ENCODE data around the gene CA9.

CA9 gene

DNA sequence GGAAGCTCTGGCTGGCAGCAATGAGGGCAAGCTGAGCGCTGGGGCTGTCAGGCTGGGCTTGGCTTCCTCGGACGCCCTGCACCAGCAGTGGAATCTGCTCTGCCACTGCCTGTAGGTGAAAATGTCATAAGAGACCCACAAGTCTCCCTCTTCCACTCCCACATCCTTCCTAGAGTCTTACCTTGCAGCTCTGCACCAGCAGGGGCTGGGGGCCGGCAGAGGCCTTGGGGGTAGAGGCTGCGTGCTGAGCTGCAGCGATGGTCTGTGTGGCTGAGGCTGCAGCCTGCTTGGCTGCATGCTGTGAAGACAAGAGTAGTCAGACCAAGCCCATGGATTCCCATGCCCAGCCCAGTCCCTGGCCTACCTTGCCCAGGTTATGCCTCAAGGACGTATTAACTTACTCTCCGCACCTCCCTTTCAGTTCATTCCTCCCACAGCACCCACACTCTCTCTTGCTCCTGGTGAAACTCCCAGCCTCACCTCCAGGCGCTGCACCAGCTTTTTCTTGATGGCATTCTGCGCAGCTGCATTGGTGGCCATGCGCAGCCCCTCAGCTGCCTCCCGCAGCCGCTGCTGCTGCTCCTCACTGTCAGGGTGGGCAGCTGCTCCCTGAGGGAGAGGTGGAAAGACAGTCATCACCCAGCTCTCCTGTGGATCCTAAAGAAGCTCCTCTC, 41.0 kb downstream of the CA9 start:
- Histone ChIP-seq H3K27me3 (ENCODE audit: low read length) (no peaks in the 10 kb centered on the region), H3K79me2 (ENCODE audit: insufficient read depth, low read length) (no peaks in the 10 kb centered on the region), H4K20me1 (ENCODE audit: low read depth, low read length) (no peaks in the 10 kb centered on the region), H3K9me3 (ENCODE audit: insufficient read depth, low read length) (no peaks in the 10 kb centered on the region), H2AFZ (ENCODE audit: low read depth, low read length, severe bottlenecking) (no peak overlapping the region), H3K9me2 (replicated peaks; ENCODE audit: insufficient read depth, low read length) (no peaks in the 10 kb centered on the region), H3K36me3 (ENCODE audit: low read length) (peaks cover 13% of the 10 kb centered on the region; the same call in 1 of the 2 replicates), H3F3A (ENCODE audit: insufficient read depth) (no peaks in the 10 kb centered on the region), H3K4me3 (ENCODE audit: insufficient read depth, low read length, poor library complexity, severe bottlenecking) (no peak overlapping the region), H3K4me2 (ENCODE audit: low read depth, low read length, poor library complexity, severe bottlenecking) (no peak overlapping the region), H3K9ac (ENCODE audit: low read length) (no peak overlapping the region), H3K27ac (ENCODE audit: low read depth, low read length) (no peak overlapping the region)
- TF ChIP-seq EZH2phosphoT487 (conservative IDR thresholded peaks at IDR 0.05; ENCODE audit: low read length): no peak
- TF ChIP-seq, protein P1, sequence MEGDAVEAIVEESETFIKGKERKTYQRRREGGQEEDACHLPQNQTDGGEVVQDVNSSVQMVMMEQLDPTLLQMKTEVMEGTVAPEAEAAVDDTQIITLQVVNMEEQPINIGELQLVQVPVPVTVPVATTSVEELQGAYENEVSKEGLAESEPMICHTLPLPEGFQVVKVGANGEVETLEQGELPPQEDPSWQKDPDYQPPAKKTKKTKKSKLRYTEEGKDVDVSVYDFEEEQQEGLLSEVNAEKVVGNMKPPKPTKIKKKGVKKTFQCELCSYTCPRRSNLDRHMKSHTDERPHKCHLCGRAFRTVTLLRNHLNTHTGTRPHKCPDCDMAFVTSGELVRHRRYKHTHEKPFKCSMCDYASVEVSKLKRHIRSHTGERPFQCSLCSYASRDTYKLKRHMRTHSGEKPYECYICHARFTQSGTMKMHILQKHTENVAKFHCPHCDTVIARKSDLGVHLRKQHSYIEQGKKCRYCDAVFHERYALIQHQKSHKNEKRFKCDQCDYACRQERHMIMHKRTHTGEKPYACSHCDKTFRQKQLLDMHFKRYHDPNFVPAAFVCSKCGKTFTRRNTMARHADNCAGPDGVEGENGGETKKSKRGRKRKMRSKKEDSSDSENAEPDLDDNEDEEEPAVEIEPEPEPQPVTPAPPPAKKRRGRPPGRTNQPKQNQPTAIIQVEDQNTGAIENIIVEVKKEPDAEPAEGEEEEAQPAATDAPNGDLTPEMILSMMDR (IDR thresholded peaks at IDR 0.05; ENCODE audit: insufficient read depth, low read length, poor library complexity, severe bottlenecking): no peak

DNA sequence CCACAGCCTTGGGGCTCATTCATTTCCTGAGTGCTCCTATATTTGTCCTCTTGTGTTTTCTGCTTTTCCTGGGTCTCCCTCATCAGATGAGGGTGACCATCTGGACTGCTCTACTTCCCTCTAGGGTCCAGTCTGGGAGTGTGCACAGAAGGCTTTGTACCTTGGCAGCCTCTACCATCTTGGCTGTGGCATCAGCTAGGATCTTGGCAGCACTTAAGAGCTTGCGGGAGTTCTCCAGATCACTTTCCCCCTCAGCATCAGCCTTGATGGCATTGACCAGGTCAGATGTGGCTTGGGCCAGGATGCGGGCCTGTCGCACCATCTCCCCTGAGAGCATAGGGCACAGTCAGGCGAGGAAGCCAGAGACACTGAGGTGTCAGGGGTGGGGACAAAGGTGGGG, 42.5 kb downstream of the CA9 start:
- H2AFZ ChIP-seq (ENCODE audit: low read depth, low read length, severe bottlenecking): no peak overlapping the region
- H3F3A ChIP-seq (ENCODE audit: insufficient read depth): no peaks in the 10 kb centered on the region
- H3K9me3 ChIP-seq (ENCODE audit: insufficient read depth, low read length): no peaks in the 10 kb centered on the region
- H3K27ac ChIP-seq (ENCODE audit: low read depth, low read length): no peak overlapping the region
- no peak overlapping the region for H3K9ac ChIP-seq (ENCODE audit: low read length)
- no peak overlapping the region for H3K4me2 ChIP-seq (ENCODE audit: low read depth, low read length, poor library complexity, severe bottlenecking)
- H3K4me3 ChIP-seq (ENCODE audit: insufficient read depth, low read length, poor library complexity, severe bottlenecking): no peak overlapping the region
- H4K20me1 ChIP-seq (ENCODE audit: low read depth, low read length): no peaks in the 10 kb centered on the region
- TF ChIP-seq, protein P1 (IDR thresholded peaks at IDR 0.05; ENCODE audit: insufficient read depth, low read length, poor library complexity, severe bottlenecking): no peak
- no peak for TF ChIP-seq EZH2phosphoT487 (conservative IDR thresholded peaks at IDR 0.05; ENCODE audit: low read length)
- no peaks in the 10 kb centered on the region for H3K27me3 ChIP-seq (ENCODE audit: low read length)
- H3K36me3 ChIP-seq (ENCODE audit: low read length): peaks cover 10% of the 10 kb centered on the region; the same call in 1 of the 2 replicates
- H3K79me2 ChIP-seq (ENCODE audit: insufficient read depth, low read length): no peaks in the 10 kb centered on the region
- no peaks in the 10 kb centered on the region for H3K9me2 ChIP-seq (replicated peaks; ENCODE audit: insufficient read depth, low read length)

DNA sequence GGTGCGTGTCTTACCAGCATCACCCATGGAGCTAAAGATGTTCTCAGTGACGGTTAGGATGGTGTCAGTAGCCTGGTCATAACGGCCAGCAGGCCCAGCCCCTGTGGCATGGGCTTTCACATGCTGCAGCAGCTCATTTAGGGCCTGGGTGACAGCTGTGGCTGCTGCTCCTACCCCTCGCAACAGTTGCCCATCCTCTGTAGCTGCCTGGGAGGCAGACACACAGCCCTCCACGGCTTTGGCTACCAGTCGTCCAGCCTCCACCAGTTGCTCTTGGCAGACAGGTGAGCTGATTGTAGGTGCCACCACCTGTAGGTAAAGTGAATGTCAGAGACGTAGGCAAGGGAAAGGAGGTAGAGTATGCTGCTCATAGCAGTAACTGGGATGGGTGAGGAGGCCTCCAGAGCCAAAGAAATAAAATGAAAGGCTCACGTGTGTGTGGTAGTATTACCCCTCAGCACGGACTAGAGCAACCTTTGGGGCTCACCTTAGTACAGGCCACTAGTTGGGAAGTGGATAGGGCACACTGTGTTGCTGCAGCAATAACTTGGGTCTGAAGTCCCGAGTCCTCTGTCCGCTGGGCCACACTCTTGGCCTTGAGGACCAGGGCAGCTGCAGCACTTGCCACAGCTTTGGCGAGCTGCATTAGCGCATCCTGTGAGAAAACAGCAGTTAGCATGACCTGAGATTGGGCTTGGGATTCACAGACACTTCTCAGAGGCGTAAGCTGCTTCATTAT, 43.6 kb downstream of the CA9 start:
- no peaks in the 10 kb centered on the region for H3K9me3 ChIP-seq (ENCODE audit: insufficient read depth, low read length)
- no peak overlapping the region for H3K27ac ChIP-seq (ENCODE audit: low read depth, low read length)
- H3K4me3 ChIP-seq (ENCODE audit: insufficient read depth, low read length, poor library complexity, severe bottlenecking): no peak overlapping the region
- no peak overlapping the region for H3K9ac ChIP-seq (ENCODE audit: low read length)
- TF ChIP-seq, protein P1 (IDR thresholded peaks at IDR 0.05; ENCODE audit: insufficient read depth, low read length, poor library complexity, severe bottlenecking): no peak
- no peak for TF ChIP-seq EZH2phosphoT487 (conservative IDR thresholded peaks at IDR 0.05; ENCODE audit: low read length)
- H3K27me3 ChIP-seq (ENCODE audit: low read length): no peaks in the 10 kb centered on the region
- no peaks in the 10 kb centered on the region for H3K79me2 ChIP-seq (ENCODE audit: insufficient read depth, low read length)
- H3K4me2 ChIP-seq (ENCODE audit: low read depth, low read length, poor library complexity, severe bottlenecking): no peak overlapping the region
- H2AFZ ChIP-seq (ENCODE audit: low read depth, low read length, severe bottlenecking): no peak overlapping the region
- no peaks in the 10 kb centered on the region for H4K20me1 ChIP-seq (ENCODE audit: low read depth, low read length)
- no peaks in the 10 kb centered on the region for H3F3A ChIP-seq (ENCODE audit: insufficient read depth)
- H3K36me3 ChIP-seq (ENCODE audit: low read length): peaks cover 10% of the 10 kb centered on the region; the same call in 1 of the 2 replicates
- no peaks in the 10 kb centered on the region for H3K9me2 ChIP-seq (replicated peaks; ENCODE audit: insufficient read depth, low read length)

Measured in SU-DHL-6 (cell line).